ENCODE results near the gene SEC16B.

SEC16B gene

DNA sequence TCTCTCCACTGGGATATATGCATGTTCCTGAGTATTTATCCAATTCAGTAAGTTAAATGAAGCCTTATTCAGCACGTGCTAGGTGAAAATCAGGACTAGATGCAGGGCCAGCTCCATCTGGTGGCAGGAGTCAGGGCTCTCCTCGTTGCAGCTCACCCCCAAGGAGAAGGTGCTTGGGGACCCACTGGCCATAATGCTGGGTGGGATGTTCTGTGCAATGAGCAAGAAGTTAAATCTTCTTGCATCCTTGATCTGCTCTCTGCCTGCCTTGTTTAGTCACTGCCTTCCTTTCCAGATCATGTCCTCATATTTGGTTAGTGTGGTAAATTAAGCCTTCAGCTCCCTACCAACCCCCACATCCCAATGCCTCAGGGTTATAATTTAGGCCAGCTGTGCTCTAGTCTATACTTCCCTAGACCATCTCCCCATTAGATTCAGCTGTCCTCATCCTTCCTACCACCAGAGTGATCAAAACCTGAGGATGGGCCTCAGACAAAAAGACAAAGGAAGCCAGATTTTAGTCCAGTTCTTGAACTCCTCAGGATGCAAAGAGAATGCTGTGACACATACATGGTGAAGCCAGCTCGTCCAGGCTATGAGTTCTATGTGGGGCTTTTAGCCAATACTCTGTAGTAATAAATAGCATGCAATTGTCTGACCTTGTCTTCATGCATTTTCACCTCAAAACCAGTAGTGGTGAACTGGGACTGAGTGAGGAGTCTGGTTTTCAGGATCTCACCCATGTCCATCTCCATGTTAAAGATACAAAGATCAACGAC is 55.9 kb downstream of the SEC16B start:
- no peak for DNase-seq (ENCODE audit: low read depth in 2 of 2)

DNA sequence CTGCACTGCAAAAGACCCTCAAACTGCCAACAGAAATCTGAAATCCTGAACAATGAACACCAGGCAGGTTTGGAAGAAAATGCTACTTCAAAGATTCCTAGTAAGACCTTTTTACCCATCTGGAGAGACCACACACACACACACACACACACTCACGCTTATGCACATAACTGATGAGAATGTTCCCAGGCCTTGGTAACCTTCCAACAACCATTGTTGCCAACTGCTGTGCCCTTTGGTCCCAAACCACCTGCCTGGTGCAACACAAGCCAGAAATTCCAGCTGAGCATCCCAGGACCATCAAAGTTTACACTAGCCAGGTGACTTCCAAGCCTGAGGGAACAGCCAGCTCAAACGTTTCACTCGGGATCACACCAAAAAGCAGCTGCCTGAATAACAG is 56.9 kb downstream of the SEC16B start:
- DNase-seq (ENCODE audit: low read depth in 2 of 2) = no peak

DNA sequence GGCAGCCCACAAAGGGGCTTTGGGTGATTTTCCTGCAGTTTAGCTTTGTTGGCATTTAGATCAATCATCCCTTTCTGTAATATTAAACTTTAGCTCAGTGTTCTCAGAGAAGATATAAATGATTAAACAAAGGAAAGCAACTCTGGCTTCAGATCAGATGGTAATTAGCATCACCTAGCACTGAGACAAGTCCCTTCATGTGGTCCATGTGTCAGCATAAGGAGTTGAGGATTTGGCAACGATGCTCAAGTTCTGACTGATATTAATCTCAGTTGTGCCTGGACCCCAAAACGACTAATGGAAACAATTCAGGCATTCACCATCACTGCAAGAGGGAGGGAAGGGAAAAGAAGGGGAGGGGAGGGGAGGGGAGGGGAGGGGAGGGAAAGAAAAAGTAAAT is 60.4 kb downstream of the SEC16B start:
- no peak for DNase-seq (ENCODE audit: low read depth in 2 of 2)

DNA sequence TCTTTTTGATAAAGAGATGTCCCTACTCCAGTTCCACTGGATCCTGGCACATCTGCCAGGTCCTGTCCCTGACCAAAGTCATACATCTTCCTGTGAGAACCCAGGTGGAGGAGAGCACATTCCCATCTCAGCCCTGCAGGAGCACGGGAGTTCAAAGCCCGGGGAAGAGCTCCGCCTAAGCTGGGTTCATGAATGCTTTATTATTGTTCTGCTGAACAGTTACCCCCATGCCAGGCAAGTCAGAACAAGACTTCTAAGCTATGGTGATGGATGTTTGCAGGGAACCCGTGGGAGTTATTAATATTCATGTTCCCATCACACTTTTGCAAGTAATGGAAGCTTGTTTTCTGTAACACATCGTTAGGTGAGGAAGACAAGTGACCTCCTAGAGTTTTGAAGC is 62.9 kb downstream of the SEC16B start:
- no peak for DNase-seq (ENCODE audit: low read depth in 2 of 2)

DNA sequence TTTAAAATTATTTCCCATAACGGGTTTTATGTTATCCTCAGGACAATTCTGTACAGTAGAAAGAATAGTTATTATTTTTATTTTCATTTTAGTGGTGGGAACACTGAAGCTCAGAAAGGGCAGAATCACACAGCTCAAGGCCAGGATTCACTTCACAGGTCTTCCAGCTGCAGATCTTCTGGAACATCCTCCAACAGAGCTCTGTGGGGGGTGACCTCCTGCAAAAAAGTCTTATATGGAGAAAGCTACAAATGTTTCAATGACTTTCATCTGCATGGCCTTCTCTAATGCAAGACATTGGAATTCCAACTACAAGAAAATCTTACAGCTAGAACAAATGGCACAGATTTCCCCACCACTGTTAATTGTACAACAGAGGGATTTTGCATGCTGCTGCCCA is 64.2 kb downstream of the SEC16B start:
- no peak for DNase-seq (ENCODE audit: low read depth in 2 of 2)

DNA sequence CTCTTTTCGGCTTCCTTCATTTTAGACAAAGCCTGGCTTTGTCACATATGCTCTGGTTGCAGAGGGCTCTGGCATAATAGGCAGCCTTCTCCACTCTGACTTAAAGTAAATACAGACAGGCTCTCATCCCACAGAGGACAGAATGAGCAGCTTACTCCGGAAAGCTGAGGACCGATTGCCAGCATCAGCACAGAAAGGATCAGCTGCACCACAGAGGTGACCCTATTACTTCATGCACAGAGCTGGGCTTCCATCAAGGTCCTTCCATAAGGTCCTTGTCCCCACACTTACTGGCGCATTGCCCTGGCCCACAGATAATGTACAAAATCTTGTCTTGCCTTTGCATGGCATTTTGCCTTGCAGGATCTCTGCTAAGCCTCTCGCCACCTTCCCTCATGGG is 67.6 kb downstream of the SEC16B start:
- DNase-seq (ENCODE audit: low read depth in 2 of 2) = no peak

DNA sequence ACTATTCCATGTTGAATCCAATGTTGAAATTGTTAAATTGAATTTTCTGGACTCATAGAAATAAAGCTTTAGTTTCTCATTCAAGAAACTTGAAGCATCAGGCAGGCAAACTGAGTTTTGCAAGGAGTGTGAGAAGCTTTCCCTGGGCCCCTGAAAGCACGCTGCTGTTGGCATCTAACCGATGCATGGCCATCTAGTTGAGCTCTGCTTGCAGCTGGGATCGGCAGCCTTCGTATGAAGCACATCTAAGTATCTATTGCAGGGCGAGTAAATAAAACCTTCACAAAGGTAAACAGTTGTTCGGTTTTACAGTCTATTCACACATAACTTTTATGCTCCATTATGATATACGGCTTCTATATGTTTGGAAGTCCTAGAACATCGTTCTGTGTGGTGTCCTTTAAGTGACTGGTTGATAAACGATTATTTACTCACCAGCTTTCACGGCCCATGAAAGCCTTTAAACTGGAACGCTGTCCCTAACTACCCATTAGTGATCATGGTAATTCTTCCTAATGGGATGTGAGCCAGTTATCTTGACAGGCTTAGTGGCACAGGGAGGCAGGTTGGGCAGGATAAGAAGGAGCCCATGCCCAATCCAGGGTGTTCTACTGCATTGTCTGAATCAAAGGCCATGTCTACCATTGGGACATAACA is 71.7 kb downstream of the SEC16B start:
- no peak for DNase-seq (ENCODE audit: low read depth in 2 of 2)

DNA sequence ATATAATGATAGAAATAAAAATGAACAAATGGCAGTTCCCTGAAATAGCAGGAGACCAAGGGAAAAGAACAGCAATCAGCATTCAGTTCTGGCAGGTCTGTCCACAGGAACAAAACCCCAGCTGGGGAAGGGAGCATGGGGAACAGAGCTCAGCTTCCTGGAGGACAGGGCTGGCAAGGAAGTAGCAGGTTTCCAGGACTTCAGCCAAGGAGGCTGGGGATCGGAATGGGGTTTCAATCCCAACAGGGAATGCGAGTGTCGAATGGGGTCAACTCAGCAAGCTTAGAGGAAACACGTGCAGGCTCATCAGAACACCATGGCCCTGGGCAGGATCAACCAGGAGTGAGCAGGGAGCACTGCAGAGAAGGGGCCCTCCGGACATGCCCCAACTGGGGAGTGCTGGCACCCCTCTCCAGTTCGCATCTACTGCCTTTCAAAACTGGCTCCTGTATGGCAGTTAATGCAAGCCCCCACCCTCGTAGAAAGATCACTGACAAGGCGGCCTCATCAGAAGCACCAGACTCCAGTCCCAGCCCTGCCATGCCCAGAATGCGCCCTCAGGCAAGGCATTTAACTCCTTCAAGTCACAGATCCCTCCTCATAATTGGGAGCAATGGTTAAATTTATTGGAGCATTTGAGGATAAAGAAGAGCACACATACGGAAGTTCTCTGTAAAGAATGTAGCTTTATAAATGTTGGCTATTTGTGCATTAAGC is 72.4 kb downstream of the SEC16B start:
- DNase-seq (ENCODE audit: low read depth in 2 of 2) = no peak

Data from stimulated activated CD8-positive, alpha-beta memory T cell treated with anti-CD3 and anti-CD28 coated beads, Interleukin-15, amount 100 ng/mL, for 48 hours (primary cell).